HG03060 (cell line): ENCODE data around the gene ZNF30.
"Not testable (repeated sequence)": the region's sequence is repeated elsewhere in the genome, so short reads cannot be mapped to it uniquely, and the experiment has no call there.

Source experiments
- ATAC-seq: cut with Tn5 transposase; IDR thresholded peaks from one replicate; pipeline ENCODE4 v1.9.1; 2021; ENCODE audit warnings: low read depth, moderate number of reproducible peaks; ENCODE audit not compliant: unreplicated experiment

The ZNF30 gene

GRCh38 chr19:34984287-34984686 lies 57.6 kb downstream of the ZNF30 start:
- ATAC-seq = no peak

DNA sequence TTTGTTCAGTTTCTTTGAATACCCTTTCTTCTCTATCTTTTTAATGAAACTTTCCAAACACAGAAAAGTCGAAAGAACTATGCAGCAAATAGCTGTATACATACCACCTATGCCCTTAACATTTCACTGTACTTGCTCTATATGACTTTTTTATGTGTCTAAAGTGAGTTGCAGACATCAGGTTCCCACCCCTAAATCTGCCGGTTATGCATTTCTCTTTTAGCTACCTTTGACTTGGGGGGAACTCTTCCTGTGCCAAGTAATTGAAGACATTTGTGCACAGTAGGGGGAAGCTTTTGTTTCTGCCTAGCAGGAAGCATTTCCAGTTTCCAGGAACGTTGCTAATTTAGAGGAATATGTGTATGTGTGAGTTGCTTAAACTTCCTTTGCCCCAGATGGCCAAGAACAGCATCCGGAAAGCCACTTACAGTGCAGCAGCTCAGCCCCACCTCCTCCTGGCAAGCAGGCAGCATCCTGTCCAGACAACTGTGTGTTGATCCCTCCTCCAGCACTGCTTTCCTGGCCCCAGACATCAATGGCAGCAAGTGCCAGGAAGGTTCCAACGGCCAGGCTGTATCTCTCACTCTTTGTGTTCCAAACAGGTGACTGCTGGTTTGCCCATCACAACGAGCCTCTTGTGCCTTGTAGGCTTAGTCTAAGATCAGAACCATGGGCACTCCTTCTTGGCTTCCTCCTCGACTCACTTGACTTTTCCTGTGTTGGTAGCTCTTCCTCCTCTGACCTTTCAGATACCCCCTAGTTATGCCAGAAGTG lies 58.7 kb downstream of the ZNF30 start:
- ATAC-seq = no peak

- no peak for ATAC-seq
Measured at GRCh38 chr19:34988119-34988518, 61.4 kb downstream of the ZNF30 start.

DNA sequence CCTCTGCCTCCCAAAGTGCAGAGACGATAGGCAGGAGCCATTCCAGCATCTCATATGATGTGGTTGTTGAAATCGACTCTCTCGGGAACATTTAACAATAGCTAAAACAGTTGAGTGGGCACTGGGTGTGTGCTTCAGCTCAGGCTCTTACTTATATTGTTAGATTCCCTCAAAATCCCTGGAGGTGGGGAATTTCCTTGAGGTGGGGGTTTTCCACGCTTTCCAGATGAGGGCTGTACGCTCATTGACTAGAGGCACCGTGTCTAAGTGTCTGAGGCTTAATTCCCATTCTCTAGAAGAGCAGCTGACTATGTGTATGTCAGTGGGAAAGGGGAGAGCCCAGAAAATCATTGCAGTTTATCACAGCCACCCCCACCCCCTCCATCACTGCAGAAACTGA lies 62.6 kb downstream of the ZNF30 start:
- no peak for ATAC-seq

DNA sequence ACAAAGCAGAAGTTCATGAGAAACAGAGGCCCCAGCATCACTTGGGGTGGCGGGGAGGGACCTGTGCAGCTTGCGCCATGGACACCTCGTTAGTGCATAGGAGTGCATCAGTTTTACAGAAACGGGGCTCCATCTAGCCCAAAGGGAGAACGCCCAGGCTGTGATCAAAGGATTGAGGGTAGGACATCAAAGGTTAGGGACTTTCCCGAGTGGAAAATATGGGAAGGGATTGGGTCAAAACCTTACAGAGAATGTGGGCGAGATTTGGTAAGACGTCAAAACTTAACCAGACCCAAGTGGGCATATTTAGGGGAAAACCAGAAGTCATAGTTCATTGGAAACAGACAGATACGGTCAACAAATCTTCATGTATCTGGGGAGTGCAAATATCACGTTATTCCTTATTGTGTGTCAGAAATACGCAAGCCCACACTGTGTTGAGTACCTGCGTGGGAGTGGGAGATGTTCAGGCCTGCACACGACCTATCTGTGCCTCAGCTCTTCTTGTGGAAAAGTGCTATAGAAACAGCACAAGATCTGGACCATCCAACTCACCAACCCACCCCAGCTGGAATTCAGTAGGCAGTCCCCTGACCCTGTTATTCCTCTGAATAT lies 64.0 kb downstream of the ZNF30 start:
- ATAC-seq = no peak

GRCh38 chr19:34991542-34992333 lies 65.0 kb downstream of the ZNF30 start:
- ATAC-seq = no peak

- ATAC-seq = not testable (repeated sequence)
Measured at GRCh38 chr19:34992582-34992981, 65.9 kb downstream of the ZNF30 start.

- no peak for ATAC-seq
Measured at GRCh38 chr19:34994286-34994642, 67.6 kb downstream of the ZNF30 start.
